ENCODE data around the gene VSIG8. TPM values are rescaled to one million over a fixed set of nuclear protein-coding genes. Genes with fewer than 3 reads are reported as not detected.

VSIG8 gene
- total and polyA plus RNA-seq, 9 donors: 0.06 to 0.48 (median 0.22) TPM; not detected in 3

- TF ChIP-seq EP300 (IDR thresholded peaks at IDR 0.05) (no peak), POLR2A (IDR thresholded peaks at IDR 0.05) (no peak)
- TF ChIP-seq, protein P1, sequence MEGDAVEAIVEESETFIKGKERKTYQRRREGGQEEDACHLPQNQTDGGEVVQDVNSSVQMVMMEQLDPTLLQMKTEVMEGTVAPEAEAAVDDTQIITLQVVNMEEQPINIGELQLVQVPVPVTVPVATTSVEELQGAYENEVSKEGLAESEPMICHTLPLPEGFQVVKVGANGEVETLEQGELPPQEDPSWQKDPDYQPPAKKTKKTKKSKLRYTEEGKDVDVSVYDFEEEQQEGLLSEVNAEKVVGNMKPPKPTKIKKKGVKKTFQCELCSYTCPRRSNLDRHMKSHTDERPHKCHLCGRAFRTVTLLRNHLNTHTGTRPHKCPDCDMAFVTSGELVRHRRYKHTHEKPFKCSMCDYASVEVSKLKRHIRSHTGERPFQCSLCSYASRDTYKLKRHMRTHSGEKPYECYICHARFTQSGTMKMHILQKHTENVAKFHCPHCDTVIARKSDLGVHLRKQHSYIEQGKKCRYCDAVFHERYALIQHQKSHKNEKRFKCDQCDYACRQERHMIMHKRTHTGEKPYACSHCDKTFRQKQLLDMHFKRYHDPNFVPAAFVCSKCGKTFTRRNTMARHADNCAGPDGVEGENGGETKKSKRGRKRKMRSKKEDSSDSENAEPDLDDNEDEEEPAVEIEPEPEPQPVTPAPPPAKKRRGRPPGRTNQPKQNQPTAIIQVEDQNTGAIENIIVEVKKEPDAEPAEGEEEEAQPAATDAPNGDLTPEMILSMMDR (IDR thresholded peaks at IDR 0.05): no peak
- no peaks in the 10 kb centered on the region for H3K4me1 ChIP-seq (ENCODE audit: insufficient read depth)
Observed at GRCh38 chr1:159817276-159818041, 45.0 kb downstream of the VSIG8 start.

GRCh38 chr1:159815926-159816325 is 46.5 kb downstream of the VSIG8 start:
- WGBS, 3 donors: 88 to 96% (median 94%) methylated on average over 8 of the region's 8 CpGs
- no peaks in the 10 kb centered on the region for H3K36me3 ChIP-seq
- no peak for TF ChIP-seq EP300 (IDR thresholded peaks at IDR 0.05)
- TF ChIP-seq, protein P1 (IDR thresholded peaks at IDR 0.05): no peak
- no peak for TF ChIP-seq POLR2A (IDR thresholded peaks at IDR 0.05)
- H3K4me1 ChIP-seq (ENCODE audit: insufficient read depth): no peaks in the 10 kb centered on the region
- H3K9me3 ChIP-seq: no peaks in the 10 kb centered on the region
- no peak for DNase-seq
- intact Hi-C loops (cut with DNase I): no loop called here
- no peak overlapping the region for H3K27ac ChIP-seq
- no peak overlapping the region for H3K4me3 ChIP-seq
- H3K27me3 ChIP-seq: no peaks in the 10 kb centered on the region

More at GRCh38 chr1:159817276-159818041, 45.0 kb downstream of the VSIG8 start:
- WGBS, 3 donors: 81 to 91% (median 87%) methylated on average over 11 of the region's 11 CpGs
- no peaks in the 10 kb centered on the region for H3K27me3 ChIP-seq
- H3K4me3 ChIP-seq: no peak overlapping the region
- DNase-seq: no peak
- H3K36me3 ChIP-seq: no peaks in the 10 kb centered on the region
- H3K9me3 ChIP-seq: no peaks in the 10 kb centered on the region
- intact Hi-C loops (cut with DNase I): no loop called here
- H3K27ac ChIP-seq: no peak overlapping the region

DNA sequence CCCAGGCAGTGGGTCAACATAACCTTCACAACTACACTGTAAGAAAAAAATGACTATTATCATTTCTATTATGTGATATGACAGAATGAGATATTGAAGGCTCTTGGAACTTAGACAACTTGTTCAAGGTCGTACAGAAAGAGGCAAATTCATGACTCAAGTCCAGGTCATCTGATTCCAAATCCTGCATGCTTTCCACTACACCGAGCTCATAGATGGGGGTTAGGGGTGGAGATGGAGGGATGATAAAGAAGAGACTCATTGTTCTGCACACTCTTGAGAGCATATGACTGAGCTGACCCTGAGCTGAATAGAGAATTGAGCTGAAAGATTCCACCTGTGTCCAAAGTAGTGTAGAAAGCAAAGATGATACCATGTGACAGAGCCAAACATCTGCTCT is 57.5 kb downstream of the VSIG8 start:
- peaks cover 11% of the 10 kb centered on the region for H3K4me1 ChIP-seq (ENCODE audit: insufficient read depth)
- no peak for TF ChIP-seq EP300 (IDR thresholded peaks at IDR 0.05)
- TF ChIP-seq, protein P1 (IDR thresholded peaks at IDR 0.05): no peak
- TF ChIP-seq POLR2A (IDR thresholded peaks at IDR 0.05): no peak
- intact Hi-C loops (cut with DNase I): loop anchor here in 1 of 4 donors (5.0 kb wide), 1 partner anchor 82 kb away; no protein-coding TSS in a partner anchor
- H3K27me3 ChIP-seq: no peaks in the 10 kb centered on the region
- no peak overlapping the region for H3K4me3 ChIP-seq
- DNase-seq: no peak
- 4 to 7% (median 6%) methylated on average over 2 of the region's 2 CpGs for WGBS, 3 donors
- no peaks in the 10 kb centered on the region for H3K9me3 ChIP-seq
- H3K36me3 ChIP-seq: no peaks in the 10 kb centered on the region
- H3K27ac ChIP-seq: peak overlapping the region in 1 of 2 donors; percentile 4

Small RNA genes within 50 kb of the gene (microRNA-seq; reads per million reads assigned to microRNA genes)
- 0 to 0.38 (median 0) reads per million in 3 donors for gene MIR4259

Small RNA genes within 50 kb of the gene (small RNA-seq; reads per million reads assigned to genes)
- not detected for gene MIR4259
- gene RF00570: not detected

Other genes with a start within 250 kb of the VSIG8 start
- gene CRP, start 148.1 kb downstream of the VSIG8 start, total RNA-seq: 1 to 10 TPM in 2 of 7 donors, under 1 TPM in 2, not detected in 3; 0.96 to 1.7 (median 1.2) TPM
- gene CRP, start 148.1 kb downstream of the VSIG8 start, polyA plus RNA-seq: not detected
- 100 to 1,000 TPM in 1 of 7 donors, 10 to 100 TPM in 6; 26.9 to 115 (median 37.5) TPM for gene DUSP23, start 81.7 kb downstream of the VSIG8 start, total RNA-seq
- gene DUSP23, start 81.7 kb downstream of the VSIG8 start, polyA plus RNA-seq: 10 to 100 TPM; 32.6 to 63.8 TPM
- gene FCRL6, start 60.3 kb downstream of the VSIG8 start, total RNA-seq: under 1 TPM in 5 of 7 donors, not detected in 2; 0.17 to 0.48 (median 0.20) TPM
- gene FCRL6, start 60.3 kb downstream of the VSIG8 start, polyA plus RNA-seq: 1 to 10 TPM in 1 of 2 donors, under 1 TPM in 1; 0.08 to 2.3 TPM
- gene SLAMF8, start 35.8 kb downstream of the VSIG8 start, total RNA-seq: 1 to 10 TPM in 3 of 7 donors, under 1 TPM in 4; 0.43 to 6.2 (median 0.72) TPM
- 1 to 10 TPM in 1 of 2 donors, under 1 TPM in 1; 0.73 to 8.4 TPM for gene SLAMF8, start 35.8 kb downstream of the VSIG8 start, polyA plus RNA-seq
- gene CFAP45, start 37.5 kb upstream of the VSIG8 start, total RNA-seq: 10 to 100 TPM in 1 of 7 donors, 1 to 10 TPM in 6; 1.1 to 16.7 (median 1.5) TPM
- gene CFAP45, start 37.5 kb upstream of the VSIG8 start, polyA plus RNA-seq: under 1 TPM; 0.30 to 0.50 TPM
- gene TAGLN2, start 62.9 kb upstream of the VSIG8 start, total RNA-seq: 100 to 1,000 TPM in 6 of 7 donors, 10 to 100 TPM in 1; 81.8 to 202 (median 149) TPM
- gene TAGLN2, start 62.9 kb upstream of the VSIG8 start, polyA plus RNA-seq: 100 to 1,000 TPM; 174 to 266 TPM
- gene IGSF9, start 83.0 kb upstream of the VSIG8 start, total RNA-seq: 10 to 100 TPM in 1 of 7 donors, 1 to 10 TPM in 5, under 1 TPM in 1; 0.83 to 14.0 (median 2.0) TPM
- gene IGSF9, start 83.0 kb upstream of the VSIG8 start, polyA plus RNA-seq: under 1 TPM; 0.10 to 0.87 TPM
- not detected for gene SLAMF9, start 91.6 kb upstream of the VSIG8 start, total RNA-seq
- gene SLAMF9, start 91.6 kb upstream of the VSIG8 start, polyA plus RNA-seq: not detected
- gene PIGM, start 169.3 kb upstream of the VSIG8 start, total RNA-seq: 1 to 10 TPM; 3.8 to 7.4 (median 5.9) TPM
- 1 to 10 TPM; 2.7 to 7.1 TPM for gene PIGM, start 169.3 kb upstream of the VSIG8 start, polyA plus RNA-seq
- gene KCNJ10, start 207.5 kb upstream of the VSIG8 start, total RNA-seq: under 1 TPM in 2 of 7 donors, not detected in 5; 0.15 to 0.18 TPM
- under 1 TPM; 0.02 to 0.28 TPM for gene KCNJ10, start 207.5 kb upstream of the VSIG8 start, polyA plus RNA-seq
- gene KCNJ9, start 218.9 kb upstream of the VSIG8 start, total RNA-seq: not detected
- gene KCNJ9, start 218.9 kb upstream of the VSIG8 start, polyA plus RNA-seq: under 1 TPM in 1 of 2 donors, not detected in 1; 0.01 TPM
- gene IGSF8, start 236.0 kb upstream of the VSIG8 start, total RNA-seq: 10 to 100 TPM; 24.2 to 45.6 (median 34.2) TPM
- gene IGSF8, start 236.0 kb upstream of the VSIG8 start, polyA plus RNA-seq: 10 to 100 TPM in 1 of 2 donors, 1 to 10 TPM in 1; 7.3 to 36.7 TPM

All from ovary (tissue), 9 donors.